ENCODE measurements around the gene ENO1. TPM values are rescaled to one million over a fixed set of nuclear protein-coding genes. Genes with fewer than 3 reads are reported as not detected.
"Not testable (repeated sequence)": the region's sequence is repeated elsewhere in the genome, so short reads cannot be mapped to it uniquely, and the experiment has no call there.

The ENO1 gene
- total RNA-seq, 1 experiment from 2014 or later: 2,334 TPM

DNA sequence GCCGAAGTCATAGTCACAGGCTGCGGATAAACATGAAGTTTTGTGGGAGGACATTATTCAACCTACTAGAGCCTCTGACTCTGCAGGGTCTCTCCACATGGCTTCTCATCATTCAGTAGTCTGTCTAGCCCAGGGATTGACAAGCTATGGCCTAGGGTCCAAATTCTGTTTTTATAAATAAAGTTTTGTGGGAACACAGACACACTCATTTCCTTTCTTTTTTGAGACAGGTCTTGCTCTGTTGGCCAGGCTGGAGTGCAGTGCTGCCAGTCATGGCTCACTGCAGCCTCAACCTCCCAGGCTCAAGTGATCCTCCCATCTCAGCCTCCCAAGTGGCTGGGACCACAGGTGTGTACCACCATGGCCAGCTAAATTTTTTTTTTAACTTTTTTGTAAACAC lies 8.1 kb upstream of the ENO1 start (continued):
- TF ChIP-seq ZNF274 (IDR thresholded peaks at IDR 0.05; ENCODE audit: low read depth, low read length) (no peak), ZFX (IDR thresholded peaks at IDR 0.05) (no peak), CEBPB (IDR thresholded peaks at IDR 0.05; ENCODE audit: low read depth) (no peak), EGR1 (IDR thresholded peaks at IDR 0.05; ENCODE audit: low read depth) (no peak), RAD21 (IDR thresholded peaks at IDR 0.05; ENCODE audit: low read depth) (no peak), YY1 (IDR thresholded peaks at IDR 0.05; ENCODE audit: extremely low read depth, insufficient replicate concordance, low read depth, low read length) (no peak), ELF1 (IDR thresholded peaks at IDR 0.05; ENCODE audit: borderline replicate concordance, low read depth) (no peak), ATF3 (IDR thresholded peaks at IDR 0.05) (no peak)
- TF ChIP-seq, protein P1, sequence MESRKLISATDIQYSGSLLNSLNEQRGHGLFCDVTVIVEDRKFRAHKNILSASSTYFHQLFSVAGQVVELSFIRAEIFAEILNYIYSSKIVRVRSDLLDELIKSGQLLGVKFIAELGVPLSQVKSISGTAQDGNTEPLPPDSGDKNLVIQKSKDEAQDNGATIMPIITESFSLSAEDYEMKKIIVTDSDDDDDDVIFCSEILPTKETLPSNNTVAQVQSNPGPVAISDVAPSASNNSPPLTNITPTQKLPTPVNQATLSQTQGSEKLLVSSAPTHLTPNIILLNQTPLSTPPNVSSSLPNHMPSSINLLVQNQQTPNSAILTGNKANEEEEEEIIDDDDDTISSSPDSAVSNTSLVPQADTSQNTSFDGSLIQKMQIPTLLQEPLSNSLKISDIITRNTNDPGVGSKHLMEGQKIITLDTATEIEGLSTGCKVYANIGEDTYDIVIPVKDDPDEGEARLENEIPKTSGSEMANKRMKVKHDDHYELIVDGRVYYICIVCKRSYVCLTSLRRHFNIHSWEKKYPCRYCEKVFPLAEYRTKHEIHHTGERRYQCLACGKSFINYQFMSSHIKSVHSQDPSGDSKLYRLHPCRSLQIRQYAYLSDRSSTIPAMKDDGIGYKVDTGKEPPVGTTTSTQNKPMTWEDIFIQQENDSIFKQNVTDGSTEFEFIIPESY (IDR thresholded peaks at IDR 0.05; ENCODE audit: extremely low read depth, insufficient replicate concordance, low read length): no peak

DNA sequence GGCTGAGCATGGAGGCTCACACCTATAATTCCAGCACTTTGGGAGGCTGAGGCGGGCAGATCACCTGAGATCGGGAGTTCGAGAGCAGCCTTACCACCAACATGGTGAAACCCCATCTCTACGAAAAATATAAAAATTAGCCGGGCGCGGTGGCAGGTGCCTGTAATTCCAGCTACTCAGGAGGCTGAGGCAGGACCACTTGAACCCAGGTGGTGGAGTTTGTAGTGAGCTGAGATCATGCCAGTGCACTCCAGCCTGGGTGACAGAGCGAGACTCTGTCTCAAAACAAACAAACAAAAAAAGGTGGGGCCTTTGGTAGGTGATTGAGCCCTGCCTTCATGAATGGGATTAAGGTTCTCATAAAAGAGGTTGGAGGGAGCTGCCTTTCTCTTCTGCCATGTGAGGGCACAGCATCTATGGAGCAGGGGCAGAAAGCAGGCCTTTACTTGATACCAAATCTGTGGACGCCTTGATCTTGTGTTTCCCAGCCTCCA lies 7.6 kb upstream of the ENO1 start:
- H3K4me2 ChIP-seq (ENCODE audit: low read length); DNase-seq (ENCODE audit: low read depth, low spot score); H3K36me3 ChIP-seq (ENCODE audit: control insufficient read depth in 1 of 2, insufficient read depth in 2 of 2, low read length in 2 of 2); CTCF ChIA-PET; H3K4me3 ChIP-seq (replicated peaks in 1 of 2; ENCODE audit: low read depth in 1 of 2, low read length in 2 of 2); H4K20me1 ChIP-seq (ENCODE audit: insufficient read depth); H3K27me3 ChIP-seq (ENCODE audit: insufficient read depth, low read length); ATAC-seq; intact Hi-C loops (cut with micrococcal nuclease); H3K27ac ChIP-seq (ENCODE audit: low read depth, low read length); BruUV-seq (replicated peaks); H3K9me3 ChIP-seq (ENCODE audit: control insufficient read depth in 1 of 2, insufficient read depth in 1 of 2, low read depth in 1 of 2, low read length in 2 of 2); H3K79me2 ChIP-seq (ENCODE audit: insufficient read depth, low read length); H2AFZ ChIP-seq (ENCODE audit: low read depth, low read length, poor library complexity, severe bottlenecking); H3K9me2 ChIP-seq (ENCODE audit: insufficient read depth); H3K9ac ChIP-seq (ENCODE audit: low read length); RAD21 ChIA-PET (ENCODE audit: low non-redundant PET in 1 of 2, low total read pairs in 2 of 2, uncharacterized antibody in 2 of 2, unreplicated experiment in 2 of 2): not testable (repeated sequence)
- POLR2A ChIA-PET: interaction anchor here (0.8 kb wide), 1 partner anchor 12 kb away, joined by 5 read pairs; no protein-coding TSS in a partner anchor
- peaks cover 22 to 36% of the 10 kb centered on the region in 2 experiments for H3K4me1 ChIP-seq (ENCODE audit: control insufficient read depth in 1 of 2, insufficient read depth in 2 of 2, low read length in 2 of 2)

GRCh38 chr1:8884105-8884504 lies 5.6 kb upstream of the ENO1 start:
- H3K79me2 ChIP-seq (ENCODE audit: insufficient read depth, low read length); intact Hi-C loops (cut with micrococcal nuclease); H4K20me1 ChIP-seq (ENCODE audit: insufficient read depth); H3K4me3 ChIP-seq (replicated peaks in 1 of 2; ENCODE audit: low read depth in 1 of 2, low read length in 2 of 2); H3K27ac ChIP-seq (ENCODE audit: low read depth, low read length); H2AFZ ChIP-seq (ENCODE audit: low read depth, low read length, poor library complexity, severe bottlenecking); H3K9me2 ChIP-seq (ENCODE audit: insufficient read depth); RAD21 ChIA-PET (ENCODE audit: low non-redundant PET in 1 of 2, low total read pairs in 2 of 2, uncharacterized antibody in 2 of 2, unreplicated experiment in 2 of 2); BruUV-seq (replicated peaks); H3K27me3 ChIP-seq (ENCODE audit: insufficient read depth, low read length); ATAC-seq; DNase-seq (ENCODE audit: low read depth, low spot score); POLR2A ChIA-PET; CTCF ChIA-PET; H3K4me2 ChIP-seq (ENCODE audit: low read length); H3K9me3 ChIP-seq (ENCODE audit: control insufficient read depth in 1 of 2, insufficient read depth in 1 of 2, low read depth in 1 of 2, low read length in 2 of 2); H3K9ac ChIP-seq (ENCODE audit: low read length); H3K36me3 ChIP-seq (ENCODE audit: control insufficient read depth in 1 of 2, insufficient read depth in 2 of 2, low read length in 2 of 2): not testable (repeated sequence)
- peaks cover 22 to 34% of the 10 kb centered on the region in 2 experiments for H3K4me1 ChIP-seq (ENCODE audit: control insufficient read depth in 1 of 2, insufficient read depth in 2 of 2, low read length in 2 of 2)

Measured in HCT116 (cell line).